ENCODE data around the gene SLC36A3. TPM values are rescaled to one million over a fixed set of nuclear protein-coding genes. Genes with fewer than 3 reads are reported as not detected.
"Not testable (repeated sequence)": the region's sequence is repeated elsewhere in the genome, so short reads cannot be mapped to it uniquely, and the experiment has no call there.

The SLC36A3 gene
- total and polyA plus RNA-seq, 2 experiments from 2014 or later = not detected

GRCh38 chr5:151244206-151244605, 59.4 kb downstream of the SLC36A3 start:
- Histone ChIP-seq H3K36me3 (no peaks in the 10 kb centered on the region), H3K4me3 (no peak overlapping the region), H3K27me3 (no peaks in the 10 kb centered on the region), H3K9me3 (ENCODE audit: low read depth) (no peaks in the 10 kb centered on the region), H3K4me1 (ENCODE audit: low read depth) (peaks cover 6% of the 10 kb centered on the region), H3K27ac (no peak overlapping the region)
- DNase-seq (ENCODE audit: low read depth in 1 of 2, low spot score in 1 of 2) = no peak
- TF ChIP-seq CTCF (IDR thresholded peaks at IDR 0.05; ENCODE audit: low read depth, low read length) = no peak

- TF ChIP-seq CTCF (IDR thresholded peaks at IDR 0.05; ENCODE audit: low read depth, low read length) = no peak
- DNase-seq (ENCODE audit: low read depth in 1 of 2, low spot score in 1 of 2) = no peak
- H3K4me3 ChIP-seq = no peak overlapping the region
- no peaks in the 10 kb centered on the region for H3K27me3 ChIP-seq
- H3K27ac ChIP-seq = no peak overlapping the region
- no peaks in the 10 kb centered on the region for H3K36me3 ChIP-seq
- peaks cover 12% of the 10 kb centered on the region for H3K4me1 ChIP-seq (ENCODE audit: low read depth)
- no peaks in the 10 kb centered on the region for H3K9me3 ChIP-seq (ENCODE audit: low read depth)
These were observed 60.0 kb downstream of the SLC36A3 start for GRCh38 chr5:151243564-151243963.

DNA sequence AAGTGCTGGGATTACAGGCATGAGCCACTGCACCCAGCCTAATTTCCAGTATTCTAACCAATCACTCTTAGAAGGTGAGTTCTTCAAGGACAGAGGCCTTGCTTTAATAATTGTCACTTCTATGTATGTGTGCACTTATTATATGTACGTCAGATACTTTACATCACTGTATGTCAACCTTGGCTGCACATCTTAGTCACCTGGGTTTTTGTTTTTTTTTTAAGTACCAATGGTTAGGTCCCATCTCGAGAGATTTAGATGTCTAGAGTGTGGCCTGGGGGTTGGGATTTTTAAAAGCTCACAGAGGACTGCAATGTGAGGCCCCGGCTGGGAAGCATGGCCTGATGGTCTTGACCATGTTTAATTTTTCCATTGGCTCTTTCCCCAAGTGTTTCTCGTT, 60.4 kb downstream of the SLC36A3 start:
- H3K9me3 ChIP-seq (ENCODE audit: low read depth) = no peaks in the 10 kb centered on the region
- no peak overlapping the region for H3K4me3 ChIP-seq
- TF ChIP-seq CTCF (IDR thresholded peaks at IDR 0.05; ENCODE audit: low read depth, low read length) = no peak
- H3K27ac ChIP-seq = no peak overlapping the region
- DNase-seq (ENCODE audit: low read depth in 1 of 2, low spot score in 1 of 2) = no peak
- H3K4me1 ChIP-seq (ENCODE audit: low read depth) = peaks cover 14% of the 10 kb centered on the region
- H3K36me3 ChIP-seq = no peaks in the 10 kb centered on the region
- no peaks in the 10 kb centered on the region for H3K27me3 ChIP-seq

DNA sequence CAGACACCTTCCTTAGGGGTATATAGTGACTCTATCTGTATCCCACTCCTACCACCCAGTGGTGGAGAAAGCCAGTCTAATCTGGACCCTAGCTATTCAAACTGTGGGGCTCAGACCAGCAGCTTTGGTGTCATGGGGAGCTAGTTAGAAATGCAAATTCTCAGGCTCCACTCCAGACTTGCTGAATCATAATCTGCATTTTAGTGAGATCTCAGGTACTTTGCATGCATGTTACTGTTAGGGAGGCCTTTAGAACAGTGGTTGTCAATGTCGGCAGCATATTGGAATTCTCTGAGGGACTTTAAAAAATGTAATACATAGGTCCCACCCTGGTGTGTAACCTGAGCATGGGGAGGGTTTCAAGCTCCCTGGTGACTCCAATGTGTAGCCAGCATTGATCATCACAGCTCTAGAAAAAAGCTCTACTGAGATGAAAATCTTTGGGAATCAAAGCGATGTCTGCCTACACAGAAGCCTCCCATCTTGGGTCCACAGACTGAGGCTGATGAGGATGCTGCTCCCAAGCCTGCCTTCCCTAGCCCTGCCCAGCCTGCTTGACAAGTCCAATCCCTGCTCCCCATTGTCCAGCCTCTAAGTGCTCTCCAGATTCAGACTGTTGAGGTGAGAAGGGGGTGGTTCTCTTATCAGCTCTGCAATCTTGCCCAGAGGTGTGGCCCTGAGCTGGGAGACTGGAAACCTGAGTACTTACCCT, 62.5 kb downstream of the SLC36A3 start:
- H3K36me3 ChIP-seq = no peaks in the 10 kb centered on the region
- DNase-seq (ENCODE audit: low read depth in 1 of 2, low spot score in 1 of 2) = no peak
- TF ChIP-seq CTCF (IDR thresholded peaks at IDR 0.05; ENCODE audit: low read depth, low read length) = no peak
- peaks cover 15% of the 10 kb centered on the region for H3K4me1 ChIP-seq (ENCODE audit: low read depth)
- no peak overlapping the region for H3K27ac ChIP-seq
- H3K9me3 ChIP-seq (ENCODE audit: low read depth) = no peaks in the 10 kb centered on the region
- H3K27me3 ChIP-seq = no peaks in the 10 kb centered on the region
- H3K4me3 ChIP-seq = no peak overlapping the region

DNA sequence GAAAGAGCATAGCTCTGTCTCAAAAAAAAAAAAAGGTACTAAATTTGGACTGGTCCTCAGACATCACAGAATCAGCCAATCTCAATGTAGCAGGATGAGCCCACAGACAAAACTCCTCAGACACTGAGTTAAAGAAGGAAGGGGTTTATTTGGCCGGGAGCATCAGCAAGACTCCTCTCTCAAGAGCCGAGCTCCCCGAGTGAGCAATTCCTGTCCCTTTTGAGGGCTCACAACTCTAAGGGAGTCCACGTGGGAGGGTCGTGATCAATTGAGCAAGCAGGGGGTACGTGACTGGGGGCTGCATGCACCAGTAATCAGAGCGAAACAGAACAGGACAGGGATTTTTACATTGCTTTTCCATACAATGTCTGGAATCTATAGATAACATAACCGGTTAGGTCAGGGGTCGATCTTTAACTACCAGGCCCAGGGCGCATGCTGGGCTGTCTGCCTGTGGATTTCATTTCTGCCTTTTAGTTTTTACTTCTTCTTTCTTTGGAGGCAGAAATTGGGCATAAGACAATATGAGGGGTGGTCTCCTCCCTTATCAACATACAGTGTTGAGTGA, 63.2 kb downstream of the SLC36A3 start:
- not testable (repeated sequence) for H3K27ac ChIP-seq; H3K27me3 ChIP-seq; H3K36me3 ChIP-seq; H3K9me3 ChIP-seq (ENCODE audit: low read depth); H3K4me3 ChIP-seq; DNase-seq (ENCODE audit: low read depth in 1 of 2, low spot score in 1 of 2)
- peaks cover 15% of the 10 kb centered on the region for H3K4me1 ChIP-seq (ENCODE audit: low read depth)

DNA sequence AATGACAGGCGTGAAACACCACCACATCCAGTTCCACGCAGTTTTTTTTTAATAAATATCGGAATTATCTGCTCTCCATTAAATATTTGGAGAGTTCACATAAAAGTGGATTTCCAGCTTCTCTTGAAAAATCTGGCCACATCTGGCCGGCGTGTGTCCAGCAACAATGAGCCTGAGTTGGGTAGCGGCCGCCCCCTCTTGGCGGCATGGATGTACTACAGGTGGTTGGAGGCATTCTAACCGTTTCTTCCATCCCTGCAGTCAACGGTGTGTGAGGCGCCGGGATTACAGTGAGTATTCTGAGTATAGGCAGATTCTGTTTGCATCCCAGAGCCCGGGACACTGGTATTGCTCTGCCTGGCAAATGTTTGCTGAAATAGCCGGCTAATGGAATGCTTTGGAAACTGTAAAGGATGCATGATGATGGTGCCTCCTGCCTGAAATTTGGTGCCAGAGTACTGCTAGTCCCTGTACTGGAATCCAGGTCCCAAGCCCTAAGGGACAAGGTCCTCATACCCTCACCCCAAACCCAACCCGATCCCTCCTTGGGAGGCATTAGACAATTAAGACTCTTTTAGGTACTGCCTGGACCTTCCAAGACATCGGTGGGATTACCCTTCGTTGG, 64.2 kb downstream of the SLC36A3 start:
- peak; percentile 85 to 87 for DNase-seq (ENCODE audit: low read depth in 1 of 2, low spot score in 1 of 2)
- Histone ChIP-seq H3K4me3 (no peak overlapping the region), H3K9me3 (ENCODE audit: low read depth) (no peaks in the 10 kb centered on the region), H3K4me1 (ENCODE audit: low read depth) (peaks cover 21% of the 10 kb centered on the region), H3K27ac (peak overlapping the region; percentile 97), H3K27me3 (no peaks in the 10 kb centered on the region), H3K36me3 (no peaks in the 10 kb centered on the region)
- TF ChIP-seq CTCF (IDR thresholded peaks at IDR 0.05; ENCODE audit: low read depth, low read length) = peak; percentile 96
